ENCODE data around the gene NRIP1.

NRIP1 gene

GRCh38 chr21:15077529-15078145 lies 12.8 kb upstream of the NRIP1 start:
- H3K27ac ChIP-seq, result no peak overlapping the region
- no peak overlapping the region for H3K4me3 ChIP-seq
- TF ChIP-seq EZH2 (IDR thresholded peaks at IDR 0.05), result no peak
- no peak for TF ChIP-seq FOXP2 (optimal IDR thresholded peaks at IDR 0.05; ENCODE audit: control extremely low read depth, extremely low read length, insufficient read depth)
- TF ChIP-seq POLR2AphosphoS5 (IDR thresholded peaks at IDR 0.05; ENCODE audit: borderline replicate concordance, low read depth, low read length), result no peak
- no peak for DNase-seq (ENCODE audit: low read depth, low spot score)
- H3K9me3 ChIP-seq (ENCODE audit: low read depth, low read length), result no peaks in the 10 kb centered on the region
- no peaks in the 10 kb centered on the region for H3K36me3 ChIP-seq (ENCODE audit: insufficient read depth, low read length)
- no peak overlapping the region for H3K9ac ChIP-seq (ENCODE audit: insufficient read length)

GRCh38 chr21:15076730-15077129 lies 11.9 kb upstream of the NRIP1 start:
- H3K9ac ChIP-seq (ENCODE audit: insufficient read length), result no peak overlapping the region
- no peak for DNase-seq (ENCODE audit: low read depth, low spot score)
- H3K9me3 ChIP-seq (ENCODE audit: low read depth, low read length), result no peaks in the 10 kb centered on the region
- no peak overlapping the region for H3K4me3 ChIP-seq
- no peak overlapping the region for H3K27ac ChIP-seq
- H3K36me3 ChIP-seq (ENCODE audit: insufficient read depth, low read length), result no peaks in the 10 kb centered on the region
- TF ChIP-seq POLR2AphosphoS5 (IDR thresholded peaks at IDR 0.05; ENCODE audit: borderline replicate concordance, low read depth, low read length) (no peak), EZH2 (IDR thresholded peaks at IDR 0.05) (no peak), FOXP2 (optimal IDR thresholded peaks at IDR 0.05; ENCODE audit: control extremely low read depth, extremely low read length, insufficient read depth) (no peak)

- no peak overlapping the region for H3K9ac ChIP-seq (ENCODE audit: insufficient read length)
- H3K9me3 ChIP-seq (ENCODE audit: low read depth, low read length), result no peaks in the 10 kb centered on the region
- no peak overlapping the region for H3K4me3 ChIP-seq
- no peak for TF ChIP-seq EZH2 (IDR thresholded peaks at IDR 0.05)
- TF ChIP-seq POLR2AphosphoS5 (IDR thresholded peaks at IDR 0.05; ENCODE audit: borderline replicate concordance, low read depth, low read length), result no peak
- TF ChIP-seq FOXP2 (optimal IDR thresholded peaks at IDR 0.05; ENCODE audit: control extremely low read depth, extremely low read length, insufficient read depth), result no peak
- no peaks in the 10 kb centered on the region for H3K36me3 ChIP-seq (ENCODE audit: insufficient read depth, low read length)
- no peak for DNase-seq (ENCODE audit: low read depth, low spot score)
- no peak overlapping the region for H3K27ac ChIP-seq
These were observed 6.2 kb upstream of the NRIP1 start for GRCh38 chr21:15071009-15071408.

GRCh38 chr21:15066123-15066575 lies 1.3 kb upstream of the NRIP1 start:
- TF ChIP-seq POLR2AphosphoS5 (IDR thresholded peaks at IDR 0.05; ENCODE audit: borderline replicate concordance, low read depth, low read length) (no peak), FOXP2 (optimal IDR thresholded peaks at IDR 0.05; ENCODE audit: control extremely low read depth, extremely low read length, insufficient read depth) (no peak), EZH2 (IDR thresholded peaks at IDR 0.05) (no peak)
- H3K36me3 ChIP-seq (ENCODE audit: insufficient read depth, low read length), result no peaks in the 10 kb centered on the region
- no peak overlapping the region for H3K27ac ChIP-seq
- no peak for DNase-seq (ENCODE audit: low read depth, low spot score)
- peak overlapping the region; percentile 89 for H3K4me3 ChIP-seq
- no peak overlapping the region for H3K9ac ChIP-seq (ENCODE audit: insufficient read length)
- no peaks in the 10 kb centered on the region for H3K9me3 ChIP-seq (ENCODE audit: low read depth, low read length)

- peak overlapping the region; percentile 89 for H3K4me3 ChIP-seq
- TF ChIP-seq EZH2 (IDR thresholded peaks at IDR 0.05) (no peak), POLR2AphosphoS5 (IDR thresholded peaks at IDR 0.05; ENCODE audit: borderline replicate concordance, low read depth, low read length) (no peak), FOXP2 (optimal IDR thresholded peaks at IDR 0.05; ENCODE audit: control extremely low read depth, extremely low read length, insufficient read depth) (no peak)
- peak overlapping the region; percentile 76 for H3K9ac ChIP-seq (ENCODE audit: insufficient read length)
- H3K9me3 ChIP-seq (ENCODE audit: low read depth, low read length), result no peaks in the 10 kb centered on the region
- H3K27ac ChIP-seq, result no peak overlapping the region
- no peak for DNase-seq (ENCODE audit: low read depth, low spot score)
- H3K36me3 ChIP-seq (ENCODE audit: insufficient read depth, low read length), result no peaks in the 10 kb centered on the region
These were observed 757 bp upstream of the NRIP1 start for GRCh38 chr21:15065392-15066122.

- no peaks in the 10 kb centered on the region for H3K36me3 ChIP-seq (ENCODE audit: insufficient read depth, low read length)
- no peak for DNase-seq (ENCODE audit: low read depth, low spot score)
- no peak for TF ChIP-seq FOXP2 (optimal IDR thresholded peaks at IDR 0.05; ENCODE audit: control extremely low read depth, extremely low read length, insufficient read depth)
- no peak for TF ChIP-seq POLR2AphosphoS5 (IDR thresholded peaks at IDR 0.05; ENCODE audit: borderline replicate concordance, low read depth, low read length)
- no peak for TF ChIP-seq EZH2 (IDR thresholded peaks at IDR 0.05)
- no peaks in the 10 kb centered on the region for H3K9me3 ChIP-seq (ENCODE audit: low read depth, low read length)
- peak overlapping the region; percentile 89 for H3K4me3 ChIP-seq
- peak overlapping the region; percentile 42 for H3K9ac ChIP-seq (ENCODE audit: insufficient read length)
- no peak overlapping the region for H3K27ac ChIP-seq
These were observed 805 bp downstream of the NRIP1 start for GRCh38 chr21:15063814-15064575.

- H3K4me3 ChIP-seq, result peak overlapping the region; percentile 89
- no peak overlapping the region for H3K9ac ChIP-seq (ENCODE audit: insufficient read length)
- H3K9me3 ChIP-seq (ENCODE audit: low read depth, low read length), result no peaks in the 10 kb centered on the region
- no peak overlapping the region for H3K27ac ChIP-seq
- DNase-seq (ENCODE audit: low read depth, low spot score), result no peak
- TF ChIP-seq POLR2AphosphoS5 (IDR thresholded peaks at IDR 0.05; ENCODE audit: borderline replicate concordance, low read depth, low read length) (no peak), EZH2 (IDR thresholded peaks at IDR 0.05) (no peak)
- H3K36me3 ChIP-seq (ENCODE audit: insufficient read depth, low read length), result no peaks in the 10 kb centered on the region
These were observed 1.6 kb downstream of the NRIP1 start for GRCh38 chr21:15063081-15063813.

- TF ChIP-seq POLR2AphosphoS5 (IDR thresholded peaks at IDR 0.05; ENCODE audit: borderline replicate concordance, low read depth, low read length) (no peak), EZH2 (IDR thresholded peaks at IDR 0.05) (no peak), FOXP2 (optimal IDR thresholded peaks at IDR 0.05; ENCODE audit: control extremely low read depth, extremely low read length, insufficient read depth) (no peak)
- no peak for DNase-seq (ENCODE audit: low read depth, low spot score)
- Histone ChIP-seq H3K9me3 (ENCODE audit: low read depth, low read length) (no peaks in the 10 kb centered on the region), H3K36me3 (ENCODE audit: insufficient read depth, low read length) (no peaks in the 10 kb centered on the region), H3K4me3 (no peak overlapping the region), H3K27ac (no peak overlapping the region), H3K9ac (ENCODE audit: insufficient read length) (no peak overlapping the region)
These were observed 2.2 kb downstream of the NRIP1 start for GRCh38 chr21:15062606-15062965.
